CD4-positive, alpha-beta T cell treated with Interleukin-17A for 4 hours (primary cell): ENCODE results near the gene TMEM273.

ENCODE experiments used
- DNase-seq: peaks from one replicate; pipeline ENCODE4 v3.0.0-alpha.2; 2020; ENCODE audit warnings: mixed read lengths

Gene TMEM273

DNA sequence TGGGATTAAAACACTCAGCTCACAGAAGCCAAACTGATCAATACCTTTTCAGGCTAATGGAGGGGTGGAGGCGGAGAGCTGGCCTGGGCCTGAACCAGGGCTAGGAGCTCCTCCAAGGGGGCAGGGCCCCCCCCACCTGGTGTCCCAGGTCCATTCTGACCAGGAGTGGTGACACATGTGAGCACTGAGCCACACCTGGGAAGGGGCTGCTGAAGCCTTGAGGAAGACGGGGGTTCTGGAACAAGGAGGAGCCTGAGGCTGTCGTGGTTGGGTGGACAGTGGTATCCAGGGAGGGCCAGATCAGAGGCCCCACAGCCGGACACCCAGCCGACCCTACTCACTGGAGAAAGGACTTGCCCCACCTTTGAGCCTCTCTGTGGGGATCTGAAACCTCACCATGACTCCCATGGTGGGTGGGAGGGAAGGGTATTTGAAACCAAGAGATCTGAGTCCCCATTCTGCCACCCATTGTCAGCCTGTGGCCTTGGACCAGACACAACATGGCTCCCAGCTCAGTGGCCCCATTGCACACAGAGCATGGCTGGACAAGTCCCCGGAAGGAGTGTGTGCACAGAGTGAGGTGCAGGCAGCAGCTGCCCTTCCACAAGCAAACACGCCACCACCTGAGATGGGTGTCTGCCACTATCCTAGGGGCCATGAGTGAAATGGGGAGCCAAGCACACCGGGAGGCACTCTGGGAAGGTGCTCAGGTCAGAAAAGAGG lies 12.4 kb downstream of the TMEM273 start:
- DNase-seq: no peak

DNA sequence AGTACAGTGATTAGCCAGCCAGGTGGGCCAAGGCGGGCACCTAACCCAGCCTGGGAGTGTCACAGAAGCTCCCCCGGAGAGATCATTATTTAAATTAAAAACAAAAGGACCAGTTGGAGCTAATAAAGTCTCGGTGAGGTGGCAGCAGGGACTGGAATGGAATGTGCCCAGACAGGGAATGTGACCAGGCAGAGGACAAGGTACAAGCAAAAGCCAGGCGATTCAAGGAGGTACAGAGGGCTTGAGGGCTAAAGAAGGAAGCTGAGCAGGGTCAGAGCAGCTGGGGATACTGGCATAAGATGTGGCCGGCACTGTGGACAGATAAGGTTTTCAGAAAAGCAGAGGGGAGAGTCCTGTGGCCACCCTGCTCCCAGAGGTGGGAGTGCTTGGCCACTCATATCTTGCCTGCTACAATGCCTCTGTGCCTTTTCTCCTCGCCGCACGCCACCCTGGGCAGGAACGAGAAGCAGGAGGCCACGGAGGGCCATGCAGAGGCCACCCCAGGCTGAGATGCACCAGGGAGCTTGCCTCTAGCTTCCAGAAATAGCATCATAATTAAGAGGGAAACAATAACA lies 13.2 kb downstream of the TMEM273 start:
- no peak for DNase-seq

DNA sequence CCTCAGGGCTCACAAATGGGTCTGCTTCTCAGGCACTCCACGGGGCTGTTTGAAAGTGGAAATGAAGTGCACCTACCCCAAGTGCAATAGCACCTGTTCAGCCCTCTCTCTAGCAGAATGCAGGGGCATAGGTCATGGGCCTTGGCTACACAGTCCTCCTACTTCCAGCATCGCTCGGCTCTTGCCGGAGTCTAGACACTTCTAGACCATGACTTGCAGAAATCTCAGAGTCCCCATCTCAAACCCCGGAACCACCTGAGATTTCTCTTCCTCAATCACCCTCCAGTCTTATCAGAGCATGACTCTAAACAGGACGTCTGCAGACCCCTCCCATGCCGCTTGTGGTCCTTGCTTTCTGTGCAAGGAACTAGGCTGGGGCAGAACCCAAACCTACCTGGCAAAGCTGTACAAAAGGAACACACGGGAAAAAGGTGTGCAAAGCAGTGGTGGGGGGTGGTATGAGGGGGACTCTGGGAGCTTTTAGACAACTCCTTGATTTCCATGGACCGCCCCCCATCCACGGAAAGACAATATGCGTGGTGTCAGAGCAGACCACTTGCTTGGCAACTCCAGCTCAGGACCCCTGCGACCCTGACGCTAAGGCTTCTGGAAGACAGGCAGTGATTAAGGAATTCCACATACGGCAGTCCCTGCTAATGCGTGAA lies 13.8 kb downstream of the TMEM273 start:
- DNase-seq: no peak

DNA sequence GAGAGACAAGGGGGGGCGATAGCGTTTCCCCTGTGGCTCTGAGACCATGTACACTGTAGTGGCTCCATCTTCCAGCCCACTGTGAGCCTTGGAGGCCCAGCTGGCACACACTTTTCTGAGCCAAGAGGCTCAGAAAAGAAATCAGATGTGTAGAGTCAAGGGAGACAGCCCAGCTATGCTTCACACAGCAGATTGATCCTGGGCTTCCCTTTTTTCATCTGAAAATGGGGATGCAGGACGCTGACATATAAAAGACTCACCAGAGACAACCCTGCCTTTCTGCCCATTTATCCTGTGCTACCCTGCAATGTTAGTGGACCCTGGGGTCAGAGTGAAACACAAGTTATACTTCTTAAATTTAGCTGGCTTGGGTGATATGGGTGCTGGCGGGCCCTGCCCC lies 14.3 kb downstream of the TMEM273 start:
- no peak for DNase-seq

GRCh38 chr10:49173201-49173772 lies 14.9 kb downstream of the TMEM273 start:
- DNase-seq: no peak

GRCh38 chr10:49172777-49173132 lies 15.4 kb downstream of the TMEM273 start:
- DNase-seq: no peak

DNA sequence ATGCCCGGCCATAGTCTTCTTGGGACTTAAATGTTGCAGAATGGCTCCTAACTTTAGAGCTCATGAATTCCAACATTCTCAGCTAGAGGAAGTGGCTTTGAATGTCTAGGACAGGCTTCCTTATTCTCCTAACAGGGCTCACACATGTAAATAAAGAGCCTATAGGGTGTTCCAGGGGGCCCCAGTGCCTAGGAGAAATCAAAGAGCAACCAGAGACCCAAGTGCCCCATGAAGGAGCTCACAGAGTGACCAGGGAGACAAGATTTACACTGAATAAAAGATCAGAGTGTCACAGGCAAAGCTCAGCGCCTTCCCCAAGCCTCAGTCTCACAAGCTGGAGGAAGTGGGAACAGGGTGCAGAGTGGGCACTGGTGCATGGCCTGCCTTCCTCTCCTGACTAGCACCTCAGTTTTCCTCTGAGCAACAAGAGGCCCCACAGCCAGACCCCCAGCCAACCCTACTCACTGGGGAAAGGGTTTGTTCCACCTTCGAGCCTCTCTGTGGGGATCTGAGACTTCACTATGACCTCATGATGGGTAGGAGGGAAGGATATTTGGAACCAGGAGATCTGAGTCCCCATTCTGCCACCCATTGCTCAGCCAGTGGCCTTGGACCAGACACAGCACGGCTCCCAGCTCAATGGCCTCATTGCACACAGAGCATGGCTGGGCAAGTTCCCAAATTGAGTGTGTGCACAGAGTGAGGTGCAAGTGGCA lies 16.0 kb downstream of the TMEM273 start:
- DNase-seq: no peak

DNA sequence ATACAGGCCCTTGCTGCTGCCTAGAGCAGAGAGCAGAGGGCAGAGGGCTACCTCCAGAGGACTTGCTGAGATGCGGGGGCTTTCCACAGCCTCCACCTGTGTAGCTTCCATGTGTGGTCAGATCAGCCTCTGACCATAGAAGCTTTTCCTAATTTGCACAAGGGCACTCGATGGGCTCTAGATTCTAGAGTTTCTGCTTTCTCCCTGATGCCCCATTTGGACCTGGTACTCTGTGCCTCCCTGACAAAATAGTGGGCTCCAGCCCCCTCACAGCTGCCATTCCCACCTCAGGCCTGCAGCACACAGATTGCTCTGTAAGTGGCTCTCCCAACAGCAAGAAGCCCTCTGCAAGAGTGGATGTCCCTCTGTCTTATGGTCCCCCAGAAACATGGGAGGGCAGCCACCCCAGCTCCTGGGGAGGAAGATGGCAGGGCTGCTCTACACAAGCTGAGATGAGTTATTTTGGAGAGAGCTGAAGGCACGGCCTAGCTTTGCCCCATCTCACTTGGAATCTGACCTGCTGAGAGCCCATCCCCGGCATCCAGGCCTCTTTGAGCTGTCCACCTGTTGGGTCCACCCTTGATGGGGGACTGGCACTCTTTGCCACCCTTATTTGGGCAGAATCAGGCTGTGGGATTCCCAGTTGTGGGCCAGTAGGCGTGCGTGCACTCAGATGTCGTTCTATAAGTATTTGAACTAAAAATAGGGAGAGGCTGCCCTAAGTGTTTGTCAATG lies 16.7 kb downstream of the TMEM273 start:
- DNase-seq: no peak

- DNase-seq: no peak
Observed at GRCh38 chr10:49170632-49171325, 17.4 kb downstream of the TMEM273 start.

GRCh38 chr10:49169776-49170175 lies 18.4 kb downstream of the TMEM273 start:
- no peak for DNase-seq

GRCh38 chr10:49168831-49169500 lies 19.2 kb downstream of the TMEM273 start:
- no peak for DNase-seq

- no peak for DNase-seq
Observed at GRCh38 chr10:49168171-49168540, 20.0 kb downstream of the TMEM273 start.

DNA sequence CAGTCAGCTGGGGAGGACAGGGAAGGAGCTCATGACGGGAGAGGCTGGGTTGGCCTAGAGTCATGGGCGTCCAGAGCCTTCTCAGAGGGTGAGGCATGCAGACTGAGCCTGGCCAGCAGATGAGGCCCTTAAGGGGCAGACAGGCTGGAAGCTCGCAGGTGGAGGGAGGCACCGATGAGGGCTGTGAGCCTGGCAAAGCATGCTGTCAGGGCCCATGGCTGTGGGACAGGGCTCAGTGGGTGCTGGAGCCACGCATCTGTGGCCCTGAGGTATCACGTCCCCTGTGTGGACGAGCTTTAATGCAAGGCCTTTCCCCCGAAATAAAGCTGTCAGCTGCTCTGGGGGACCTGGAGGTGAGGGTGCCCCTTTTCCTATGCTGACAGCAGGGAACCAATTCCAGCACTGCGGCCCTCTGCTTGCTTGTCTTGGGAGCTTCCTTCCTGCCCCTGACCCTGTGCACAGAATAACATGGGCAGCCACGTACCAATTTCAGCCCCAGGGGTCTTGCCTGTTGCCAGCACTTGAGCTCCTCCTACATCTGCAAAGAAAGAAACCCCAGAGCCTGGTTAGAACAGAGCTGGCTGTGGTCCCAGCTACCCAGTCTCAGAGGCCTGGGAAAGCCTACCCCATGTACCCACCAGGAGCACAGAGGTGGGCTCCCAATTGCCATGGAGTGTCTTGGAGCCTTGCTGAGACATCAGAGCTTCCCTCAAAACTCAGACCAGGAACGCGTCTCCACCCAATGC lies 20.6 kb downstream of the TMEM273 start:
- no peak for DNase-seq

DNA sequence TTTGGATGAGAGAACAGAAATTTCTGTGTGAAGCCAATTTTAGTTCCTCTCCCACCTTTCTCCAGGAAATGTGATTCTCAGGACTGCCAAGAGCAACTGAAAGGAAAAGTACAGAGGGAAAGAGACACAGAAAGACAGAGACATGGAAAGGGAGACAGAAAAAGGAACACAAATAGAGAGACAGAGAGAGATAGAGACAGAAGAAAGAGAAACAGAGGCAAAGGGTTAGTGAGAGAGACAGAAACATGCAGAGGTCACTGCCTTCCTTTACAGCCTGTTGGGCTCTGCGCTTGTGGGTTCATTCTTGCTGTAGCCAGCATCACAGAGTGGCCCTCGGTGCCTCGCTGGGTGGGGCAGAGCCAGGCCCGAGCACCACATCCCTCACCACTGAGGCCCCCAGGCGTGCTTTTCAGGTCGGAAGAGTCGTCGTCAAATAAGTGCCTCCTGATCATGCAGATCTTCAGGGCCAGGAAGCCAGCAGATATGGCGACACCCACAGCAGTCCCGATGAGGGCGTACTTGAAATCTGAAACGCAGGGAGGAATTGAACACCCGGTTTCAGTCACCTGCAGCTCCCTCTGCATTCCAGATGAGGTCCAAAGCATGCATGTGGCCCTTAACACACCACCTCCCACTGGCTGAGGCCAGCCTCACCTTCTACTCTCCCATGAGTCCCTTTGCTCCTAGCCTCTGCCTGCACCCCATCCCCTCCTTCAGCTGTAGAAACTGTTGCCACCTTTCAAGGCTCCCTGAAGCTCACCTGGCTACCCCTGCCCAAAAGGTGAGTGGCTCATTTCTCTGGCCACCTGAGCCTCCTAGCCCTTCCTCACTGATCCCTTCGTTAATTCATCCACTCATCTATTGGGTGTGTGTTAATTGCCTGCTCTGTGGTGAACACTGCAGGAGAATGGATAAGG lies 21.4 kb downstream of the TMEM273 start:
- no peak for DNase-seq

- no peak for DNase-seq
Observed at GRCh38 chr10:49165821-49166483, 22.2 kb downstream of the TMEM273 start.

- DNase-seq: no peak
Observed at GRCh38 chr10:49165259-49165658, 22.9 kb downstream of the TMEM273 start.

DNA sequence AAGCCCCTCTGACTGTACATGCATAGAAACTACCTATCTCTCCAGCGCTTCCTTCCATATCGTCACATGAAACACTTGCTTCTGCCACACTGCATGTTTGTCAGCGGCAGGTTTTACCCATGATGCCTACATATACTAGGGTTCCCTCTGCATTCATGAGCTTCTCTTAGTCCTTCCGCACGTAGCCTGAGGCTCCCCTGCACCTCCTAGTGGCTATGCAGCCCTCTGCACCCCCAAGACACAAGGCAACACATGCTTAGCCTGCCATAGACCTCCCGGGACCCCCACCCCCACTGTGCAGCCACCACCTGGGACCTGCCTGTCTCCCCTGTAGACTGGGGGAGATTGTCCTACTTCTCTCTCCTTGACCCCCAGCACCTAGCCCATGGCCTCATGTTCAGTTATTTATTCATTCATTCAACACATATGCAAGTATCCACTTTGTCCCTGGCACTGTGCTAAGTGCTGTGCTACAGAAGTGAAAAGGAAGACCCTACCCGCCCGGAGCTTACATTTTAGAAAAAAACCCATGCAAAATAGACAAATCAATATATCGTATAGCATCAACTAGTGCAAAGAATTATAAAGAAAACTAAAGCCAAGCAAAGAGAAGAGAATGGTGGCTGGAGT lies 23.5 kb downstream of the TMEM273 start:
- DNase-seq: peak; percentile 26

GRCh38 chr10:49163741-49164140 lies 24.4 kb downstream of the TMEM273 start:
- DNase-seq: no peak
